Nephron (organoid): ENCODE results near the gene CAPN1.

Experiments
- H3K27ac Mint-ChIP-seq, 3 experiments: 2 replicates each; pipeline ENCODE4 v1.8.0; 2020; ENCODE audit warnings: mixed read lengths in 3 of 3, mild to moderate bottlenecking in 2 of 3, moderate library complexity in 1 of 3
- H3K27me3 Mint-ChIP-seq: 2 replicates; pipeline ENCODE4 v1.8.0; 2021; ENCODE audit warnings: low read depth, mild to moderate bottlenecking, moderate library complexity, mixed read lengths
- H3K36me3 Mint-ChIP-seq: 2 replicates; pipeline ENCODE4 v1.8.0; 2020; ENCODE audit warnings: low read depth, mixed read lengths
- H3K4me1 Mint-ChIP-seq: 2 replicates; pipeline ENCODE4 v1.8.0; 2020; ENCODE audit warnings: mixed read lengths
- H3K4me3 Mint-ChIP-seq, 3 experiments: 2 replicates each; pipeline ENCODE4 v1.8.0; 2020; ENCODE audit warnings: mild to moderate bottlenecking in 3 of 3, mixed read lengths in 3 of 3, moderate library complexity in 2 of 3
- H3K9me3 Mint-ChIP-seq: 2 replicates; pipeline ENCODE4 v1.8.0; 2020; ENCODE audit warnings: mixed read lengths
- CTCF ChIP-seq, 3 experiments: fragments of 200-600 bp; sonication (generic); IDR thresholded peaks; one replicate each; pipeline ENCODE4 v1.5.0; 2021; ENCODE audit warnings: antibody characterized with exemption in 3 of 3; ENCODE audit not compliant: unreplicated experiment in 3 of 3

The CAPN1 gene

DNA sequence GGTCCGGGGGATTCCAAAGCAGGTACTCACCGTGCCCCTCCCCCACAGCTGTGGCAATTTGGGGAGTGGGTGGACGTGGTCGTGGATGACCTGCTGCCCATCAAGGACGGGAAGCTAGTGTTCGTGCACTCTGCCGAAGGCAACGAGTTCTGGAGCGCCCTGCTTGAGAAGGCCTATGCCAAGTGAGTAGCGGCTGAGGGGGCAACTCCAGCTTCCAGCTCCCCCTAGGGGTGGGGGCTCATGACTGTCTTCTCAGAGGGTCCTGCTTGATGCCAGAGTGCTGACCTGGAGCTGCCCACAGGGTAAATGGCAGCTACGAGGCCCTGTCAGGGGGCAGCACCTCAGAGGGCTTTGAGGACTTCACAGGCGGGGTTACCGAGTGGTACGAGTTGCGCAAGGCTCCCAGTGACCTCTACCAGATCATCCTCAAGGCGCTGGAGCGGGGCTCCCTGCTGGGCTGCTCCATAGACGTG lies 4.2 kb downstream of the CAPN1 start:
- Mint-ChIP-seq H3K4me3 (no peak overlapping the region), H3K36me3 (peaks cover 38% of the 10 kb centered on the region), H3K27ac (no peak overlapping the region), H3K9me3 (no peaks in the 10 kb centered on the region), H3K4me1 (peaks cover 11% of the 10 kb centered on the region), H3K27me3 (no peaks in the 10 kb centered on the region)
- no peak for TF ChIP-seq CTCF (IDR thresholded peaks at IDR 0.05; ENCODE audit: unreplicated experiment in 3 of 3)

DNA sequence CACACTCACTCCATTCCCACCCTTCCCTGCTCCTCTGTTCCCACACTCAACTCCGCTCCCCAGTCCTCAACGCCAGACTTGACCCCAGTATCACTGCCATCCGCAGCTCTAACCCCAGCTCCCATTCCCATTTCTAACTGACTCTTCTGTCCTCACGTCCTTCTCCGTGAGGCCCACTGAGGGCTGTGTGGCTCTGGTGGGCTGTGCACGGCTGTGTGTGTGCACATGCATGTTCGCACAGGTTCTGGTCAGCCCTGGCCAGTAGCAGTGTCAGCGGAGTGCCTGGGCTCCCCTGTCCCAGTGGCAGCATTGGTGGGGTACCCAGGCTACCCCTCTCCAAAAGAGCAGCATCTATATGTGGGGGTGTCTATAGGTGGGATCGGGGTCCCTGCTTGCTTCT lies 5.0 kb downstream of the CAPN1 start:
- no peak overlapping the region for H3K27ac Mint-ChIP-seq
- no peaks in the 10 kb centered on the region for H3K27me3 Mint-ChIP-seq
- no peaks in the 10 kb centered on the region for H3K9me3 Mint-ChIP-seq
- no peak for TF ChIP-seq CTCF (IDR thresholded peaks at IDR 0.05; ENCODE audit: unreplicated experiment in 3 of 3)
- peaks cover 11% of the 10 kb centered on the region for H3K4me1 Mint-ChIP-seq
- no peak overlapping the region for H3K4me3 Mint-ChIP-seq
- peaks cover 40% of the 10 kb centered on the region for H3K36me3 Mint-ChIP-seq

DNA sequence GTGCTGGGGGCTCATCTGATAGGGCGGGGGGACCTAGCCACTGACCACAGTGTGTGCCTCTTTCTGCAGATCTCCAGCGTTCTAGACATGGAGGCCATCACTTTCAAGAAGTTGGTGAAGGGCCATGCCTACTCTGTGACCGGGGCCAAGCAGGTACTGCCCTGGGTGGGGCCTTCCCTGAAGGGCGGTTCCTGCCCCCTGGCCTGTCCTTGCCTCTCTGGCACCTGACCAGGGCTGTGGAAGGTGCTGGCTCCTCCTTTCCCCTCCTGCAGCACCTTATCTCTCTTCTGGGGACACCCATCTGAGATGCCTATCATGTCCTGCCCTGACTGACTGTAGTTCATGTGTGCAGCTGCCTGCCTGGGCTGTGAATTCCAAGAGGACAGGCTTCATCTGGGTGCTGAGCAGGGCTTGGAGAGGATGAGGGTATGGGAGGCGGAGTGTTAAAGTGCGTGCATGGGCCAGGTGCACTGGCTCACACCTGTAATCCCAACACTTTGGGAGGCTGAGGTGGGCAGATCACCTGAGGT lies 5.5 kb downstream of the CAPN1 start:
- no peak overlapping the region for H3K4me3 Mint-ChIP-seq
- H3K4me1 Mint-ChIP-seq, result peaks cover 10% of the 10 kb centered on the region
- no peak overlapping the region for H3K27ac Mint-ChIP-seq
- H3K36me3 Mint-ChIP-seq, result peaks cover 45% of the 10 kb centered on the region
- no peak for TF ChIP-seq CTCF (IDR thresholded peaks at IDR 0.05; ENCODE audit: unreplicated experiment in 3 of 3)
- no peaks in the 10 kb centered on the region for H3K9me3 Mint-ChIP-seq
- H3K27me3 Mint-ChIP-seq, result no peaks in the 10 kb centered on the region

DNA sequence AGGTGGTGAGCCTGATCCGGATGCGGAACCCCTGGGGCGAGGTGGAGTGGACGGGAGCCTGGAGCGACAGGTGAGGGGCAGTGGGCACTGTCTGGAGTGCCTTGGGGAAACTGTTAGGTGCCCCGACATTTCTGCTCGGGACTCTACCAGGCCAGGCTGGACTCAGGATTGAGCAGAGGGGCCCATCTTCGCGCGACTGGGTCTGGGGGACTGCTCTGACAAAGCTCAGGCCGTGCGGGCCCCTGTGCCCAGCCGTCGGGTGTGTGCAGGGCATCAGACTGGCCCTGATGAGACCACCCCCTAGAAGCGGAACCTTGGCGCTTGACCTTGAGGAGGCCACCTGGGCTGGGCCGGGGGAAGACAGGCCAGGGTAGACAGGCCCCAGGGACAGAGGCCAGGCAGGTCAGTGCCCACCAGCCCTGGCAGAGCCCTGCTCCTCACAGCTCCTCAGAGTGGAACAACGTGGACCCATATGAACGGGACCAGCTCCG lies 6.3 kb downstream of the CAPN1 start:
- Mint-ChIP-seq H3K9me3 (no peaks in the 10 kb centered on the region), H3K4me3 (no peak overlapping the region), H3K27ac (no peak overlapping the region), H3K36me3 (peaks cover 48% of the 10 kb centered on the region), H3K4me1 (peaks cover 6% of the 10 kb centered on the region), H3K27me3 (no peaks in the 10 kb centered on the region)
- no peak for TF ChIP-seq CTCF (IDR thresholded peaks at IDR 0.05; ENCODE audit: unreplicated experiment in 3 of 3)

- Mint-ChIP-seq H3K9me3 (no peaks in the 10 kb centered on the region), H3K36me3 (peaks cover 51% of the 10 kb centered on the region), H3K4me3 (no peak overlapping the region), H3K4me1 (peaks cover 4% of the 10 kb centered on the region), H3K27ac (no peak overlapping the region), H3K27me3 (no peaks in the 10 kb centered on the region)
- TF ChIP-seq CTCF (IDR thresholded peaks at IDR 0.05; ENCODE audit: unreplicated experiment in 3 of 3), result no peak
Measured at GRCh38 chr11:65188486-65188885, 6.8 kb downstream of the CAPN1 start.

DNA sequence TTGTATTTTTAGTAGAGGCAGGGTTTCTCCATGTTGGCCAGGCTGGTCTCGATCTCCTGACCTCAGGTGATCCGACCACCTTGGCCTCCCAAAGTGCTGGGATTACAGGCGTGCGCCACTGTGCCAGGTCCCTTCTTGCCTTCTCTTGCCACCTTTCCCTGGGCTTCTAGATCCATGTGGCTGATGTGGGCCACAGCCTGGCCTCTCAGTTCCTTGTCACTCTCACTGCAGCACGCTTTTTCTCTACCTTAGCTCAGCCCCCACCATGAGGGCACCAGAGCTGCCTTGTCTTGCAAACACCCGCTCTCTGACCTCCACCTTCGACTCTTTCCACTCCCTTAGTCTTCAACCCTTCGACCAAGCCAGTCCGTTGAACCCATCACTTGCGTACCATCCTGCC lies 7.5 kb downstream of the CAPN1 start:
- no peak overlapping the region for H3K4me3 Mint-ChIP-seq
- peaks cover 53% of the 10 kb centered on the region for H3K36me3 Mint-ChIP-seq
- no peaks in the 10 kb centered on the region for H3K4me1 Mint-ChIP-seq
- no peaks in the 10 kb centered on the region for H3K9me3 Mint-ChIP-seq
- H3K27ac Mint-ChIP-seq, result no peak overlapping the region
- no peak for TF ChIP-seq CTCF (IDR thresholded peaks at IDR 0.05; ENCODE audit: unreplicated experiment in 3 of 3)
- no peaks in the 10 kb centered on the region for H3K27me3 Mint-ChIP-seq
